NCI-H146 treated with DMSO at 0.1 percent for 48 hours (cell line): ENCODE data around the gene SPRR2D.
"Not testable (repeated sequence)": the region's sequence is repeated elsewhere in the genome, so short reads cannot be mapped to it uniquely, and the experiment has no call there.

Experiments used
- DNase-seq: peaks from one replicate; lab custom pipeline; 2025; ENCODE audit not compliant: unreplicated experiment; lab: John Stamatoyannopoulos, UW

SPRR2D gene

GRCh38 chr1:153040950-153041631 is at the start of gene SPRR2D:
SPRR2D (minus strand) TSS chr1:153041120; CDS start chr1:153040346, 774 bp downstream.
- no peak for DNase-seq

- DNase-seq: no peak
Observed at GRCh38 chr1:153087652-153088051, 46.7 kb upstream of the SPRR2D start.

- no peak for DNase-seq
Observed at GRCh38 chr1:153081736-153082135, 40.8 kb upstream of the SPRR2D start.

GRCh38 chr1:153072806-153073726 is 32.1 kb upstream of the SPRR2D start:
- DNase-seq: no peak

GRCh38 chr1:153071511-153071910 is 30.6 kb upstream of the SPRR2D start, which contains the start of gene SPRR2B:
SPRR2B (minus strand) TSS chr1:153071611; CDS start chr1:153070839, 772 bp downstream.
- no peak for DNase-seq

- DNase-seq: no peak
Observed at GRCh38 chr1:153070243-153070642, 29.3 kb upstream of the SPRR2D start.

- DNase-seq: no peak
Observed at GRCh38 chr1:153058826-153059784, 18.2 kb upstream of the SPRR2D start.

- no peak for DNase-seq
Observed at GRCh38 chr1:153058154-153058553, 17.2 kb upstream of the SPRR2D start.

- DNase-seq: no peak
Observed at GRCh38 chr1:153057375-153057774, 16.5 kb upstream of the SPRR2D start, which contains the start of gene SPRR2A. SPRR2A (minus strand) TSS chr1:153057512; CDS start chr1:153056735, 777 bp downstream.

GRCh38 chr1:153056111-153056510 is 15.2 kb upstream of the SPRR2D start:
- not testable (repeated sequence) for DNase-seq

GRCh38 chr1:153049211-153049610 is 8.3 kb upstream of the SPRR2D start:
- no peak for DNase-seq

- DNase-seq: no peak
Observed at GRCh38 chr1:153035211-153035610, 5.7 kb downstream of the SPRR2D start.

GRCh38 chr1:153032677-153033308 is 8.1 kb downstream of the SPRR2D start:
- no peak for DNase-seq

GRCh38 chr1:153032073-153032472 is 8.8 kb downstream of the SPRR2D start:
- DNase-seq: no peak

- DNase-seq: no peak
Observed at GRCh38 chr1:153030895-153031294, 10.0 kb downstream of the SPRR2D start, which contains the start of gene SPRR1B. SPRR1B (plus strand) TSS chr1:153031203; CDS start chr1:153032346, 1,143 bp downstream.

- no peak for DNase-seq
Observed at GRCh38 chr1:153028766-153029165, 12.2 kb downstream of the SPRR2D start.

GRCh38 chr1:153025797-153026196 is 15.1 kb downstream of the SPRR2D start:
- DNase-seq: no peak

GRCh38 chr1:153024413-153024812 is 16.5 kb downstream of the SPRR2D start:
- no peak for DNase-seq

GRCh38 chr1:153023109-153023508 is 17.8 kb downstream of the SPRR2D start:
- no peak for DNase-seq

- not testable (repeated sequence) for DNase-seq
Observed at GRCh38 chr1:153022340-153022739, 18.6 kb downstream of the SPRR2D start.
